PC-9 (cell line): ENCODE measurements around the gene MED9. TPM values are rescaled to one million over a fixed set of nuclear protein-coding genes. Genes with fewer than 3 reads are reported as not detected.

Experiments used
- BruUV-seq: library from RNA; stranded (reverse); fragments of 400-500 nt; replicated peaks from 2 replicates; lab custom pipeline; 2021; lab: Mats Ljungman, UMichigan
- CTCF ChIA-PET: fragments of 300-600 bp; sonication (Branson Sonifier 250); formaldehyde crosslinking; loops from one replicate; lab custom pipeline; 2022; ENCODE audit warnings: antibody characterized with exemption; lab: Charles Lee
- POLR2A ChIA-PET: fragments of 300-600 bp; sonication (Branson Sonifier 250); formaldehyde crosslinking; loops from one replicate; lab custom pipeline; 2022; ENCODE audit warnings: antibody characterized with exemption; ENCODE audit not compliant: unreplicated experiment; lab: Charles Lee
- DNase-seq, 2 experiments: peaks; one replicate each; pipeline versions ENCODE4 v3.0.0 to v3.0.0-alpha.2; 2015 to 2022; ENCODE audit warnings: mixed read lengths in 1 of 2
- H2AFZ ChIP-seq: fragments of 200-600 bp; sonication (generic); 2 replicates; pipeline ENCODE4 v1.8.1; 2017; ENCODE audit warnings: antibody characterized with exemption
- H3F3A ChIP-seq: fragments of 200-600 bp; sonication (generic); 2 replicates; pipeline ENCODE4 v1.8.1; 2017; ENCODE audit warnings: antibody characterized with exemption, mild to moderate bottlenecking, low read depth; ENCODE audit not compliant: insufficient read depth
- H3K27ac ChIP-seq: fragments of 200-600 bp; sonication (generic); 2 replicates; pipeline ENCODE4 v1.6.1; 2016; ENCODE audit warnings: mixed run types
- H3K27me3 ChIP-seq: fragments of 200-600 bp; sonication (generic); 2 replicates; pipeline ENCODE4 v1.6.1; 2016; ENCODE audit warnings: low read depth, mixed run types; ENCODE audit not compliant: insufficient read depth
- H3K36me3 ChIP-seq: fragments of 200-600 bp; sonication (generic); 2 replicates; pipeline ENCODE4 v1.6.1; 2016; ENCODE audit warnings: low read depth, mixed run types
- H3K4me1 ChIP-seq: fragments of 200-600 bp; sonication (generic); replicated peaks from 2 replicates; pipeline ENCODE4 v1.6.1; 2016; ENCODE audit warnings: mixed run types; ENCODE audit not compliant: insufficient read depth
- H3K4me2 ChIP-seq: fragments of 200-600 bp; sonication (generic); 2 replicates; pipeline ENCODE4 v1.6.1; 2017; ENCODE audit warnings: mixed run types
- H3K4me3 ChIP-seq: fragments of 200-600 bp; sonication (generic); 2 replicates; pipeline ENCODE4 v1.6.1; 2016; ENCODE audit warnings: mixed run types
- H3K79me2 ChIP-seq: fragments of 200-600 bp; sonication (generic); 2 replicates; pipeline ENCODE4 v1.6.1; 2017; ENCODE audit warnings: low read depth, mixed run types
- H3K9me2 ChIP-seq: fragments of 200-600 bp; sonication (generic); 2 replicates; pipeline ENCODE4 v1.8.1; 2017; ENCODE audit warnings: mild to moderate bottlenecking; ENCODE audit not compliant: insufficient read depth
- H3K9me3 ChIP-seq: fragments of 200-600 bp; sonication (generic); 2 replicates; pipeline ENCODE4 v1.8.1; 2016; ENCODE audit warnings: low read depth; ENCODE audit not compliant: insufficient read depth
- H4K20me1 ChIP-seq: fragments of 200-600 bp; sonication (generic); 2 replicates; pipeline ENCODE4 v1.8.1; 2017; ENCODE audit not compliant: insufficient read depth
- CTCF ChIP-seq: fragments of 200-600 bp; sonication (generic); conservative IDR thresholded peaks from 2 replicates; pipeline ENCODE4 v1.6.1; 2017; ENCODE audit warnings: mixed run types, antibody characterized with exemption, mild to moderate bottlenecking, moderate library complexity
- EZH2 ChIP-seq: fragments of 200-600 bp; sonication (generic); IDR thresholded peaks from 2 replicates; pipeline ENCODE4 v1.8.0; 2017; ENCODE audit warnings: antibody characterized with exemption, low read depth
- intact Hi-C: fragments of 100-400 bp; cut with micrococcal nuclease; formaldehyde crosslinking; loops from one replicate; pipeline ENCODE4 v1.10.0; 2022; ENCODE audit not compliant: unreplicated experiment
- total RNA-seq: library from RNA; stranded (reverse); gene quantifications from 2 replicates; pipeline ENCODE4 v1.2.3, GENCODE V29; 2021

The MED9 gene
- total RNA-seq, 1 experiment from 2014 or later = 15.8 TPM

GRCh38 chr17:17526369-17526768 is 49.6 kb downstream of the MED9 start:
- H4K20me1 ChIP-seq = peaks cover 75% of the 10 kb centered on the region
- no peaks in the 10 kb centered on the region for H3K4me1 ChIP-seq
- no peaks in the 10 kb centered on the region for H3K9me2 ChIP-seq
- no TSS peak for BruUV-seq
- TF ChIP-seq EZH2 (no peak), CTCF (no peak)
- CTCF ChIA-PET = no interaction called here
- H3K27ac ChIP-seq = no peak overlapping the region
- H3K4me3 ChIP-seq = no peak overlapping the region
- H3K36me3 ChIP-seq = no peaks in the 10 kb centered on the region
- H3K9me3 ChIP-seq = no peaks in the 10 kb centered on the region
- intact Hi-C loops = no loop called here
- no peak overlapping the region for H3K4me2 ChIP-seq
- H3K79me2 ChIP-seq = no peaks in the 10 kb centered on the region
- DNase-seq = no peak
- H3K27me3 ChIP-seq = no peaks in the 10 kb centered on the region
- POLR2A ChIA-PET = no interaction called here
- H2AFZ ChIP-seq = no peak overlapping the region
- H3F3A ChIP-seq = no peaks in the 10 kb centered on the region

- H2AFZ ChIP-seq = no peak overlapping the region
- H3F3A ChIP-seq = no peaks in the 10 kb centered on the region
- no peak for DNase-seq
- H4K20me1 ChIP-seq = peaks cover 73% of the 10 kb centered on the region
- CTCF ChIA-PET = no interaction called here
- no peaks in the 10 kb centered on the region for H3K36me3 ChIP-seq
- BruUV-seq = no TSS peak
- intact Hi-C loops = no loop called here
- no peaks in the 10 kb centered on the region for H3K9me2 ChIP-seq
- H3K9me3 ChIP-seq = no peaks in the 10 kb centered on the region
- H3K79me2 ChIP-seq = no peaks in the 10 kb centered on the region
- no peak overlapping the region for H3K4me3 ChIP-seq
- no peak overlapping the region for H3K4me2 ChIP-seq
- no peaks in the 10 kb centered on the region for H3K27me3 ChIP-seq
- no peak overlapping the region for H3K27ac ChIP-seq
- no peak for TF ChIP-seq EZH2
- no peak for TF ChIP-seq CTCF
- POLR2A ChIA-PET = no interaction called here
- no peaks in the 10 kb centered on the region for H3K4me1 ChIP-seq
These were observed 50.7 kb downstream of the MED9 start for GRCh38 chr17:17527534-17527933.

GRCh38 chr17:17527956-17528500 is 51.2 kb downstream of the MED9 start:
- Histone ChIP-seq H3K4me3 (no peak overlapping the region), H3K4me2 (no peak overlapping the region), H3K9me2 (no peaks in the 10 kb centered on the region), H3K36me3 (no peaks in the 10 kb centered on the region), H4K20me1 (peaks cover 72% of the 10 kb centered on the region), H3F3A (no peaks in the 10 kb centered on the region), H3K79me2 (no peaks in the 10 kb centered on the region), H3K27ac (no peak overlapping the region), H3K9me3 (no peaks in the 10 kb centered on the region), H3K27me3 (no peaks in the 10 kb centered on the region), H3K4me1 (no peaks in the 10 kb centered on the region), H2AFZ (no peak overlapping the region)
- no TSS peak for BruUV-seq
- DNase-seq = no peak
- TF ChIP-seq CTCF = no peak
- TF ChIP-seq EZH2 = no peak
- ChIA-PET POLR2A (no interaction called here), CTCF (interaction anchor here (0.5 to 0.6 kb wide), 2 partner anchors 135 to 613 kb away, joined by 3 to 9 read pairs; no protein-coding TSS in a partner anchor)
- intact Hi-C loops = no loop called here
